Calu3 (cell line): ENCODE results near the gene ULBP2. TPM values are rescaled to one million over a fixed set of nuclear protein-coding genes. Genes with fewer than 3 reads are reported as not detected.
"Not testable (repeated sequence)": the region's sequence is repeated elsewhere in the genome, so short reads cannot be mapped to it uniquely, and the experiment has no call there.

Experiments
- BruUV-seq: library from RNA; stranded (reverse); fragments of 400-500 nt; replicated peaks from 2 replicates; lab custom pipeline; 2021; lab: Mats Ljungman, UMichigan
- CTCF ChIA-PET: fragments of 300-600 bp; sonication (Branson Sonifier 250); formaldehyde crosslinking; loops from one replicate; lab custom pipeline; 2022; ENCODE audit warnings: antibody characterized with exemption; lab: Charles Lee
- DNase-seq: peaks from one replicate; pipeline ENCODE4 v3.0.0; 2022
- H3K27ac Mint-ChIP-seq: one replicate; pipeline ENCODE4 v1.8.0; 2022; ENCODE audit warnings: mixed read lengths; ENCODE audit not compliant: unreplicated experiment
- H3K27me3 Mint-ChIP-seq: one replicate; pipeline ENCODE4 v1.8.0; 2022; ENCODE audit warnings: mixed read lengths; ENCODE audit not compliant: unreplicated experiment
- H3K36me3 Mint-ChIP-seq: one replicate; pipeline ENCODE4 v1.8.0; 2022; ENCODE audit warnings: mild to moderate bottlenecking, moderate library complexity, mixed read lengths; ENCODE audit not compliant: insufficient read depth, unreplicated experiment
- H3K4me1 Mint-ChIP-seq: one replicate; pipeline ENCODE4 v1.8.0; 2022; ENCODE audit warnings: mild to moderate bottlenecking, low read depth, mixed read lengths; ENCODE audit not compliant: unreplicated experiment
- H3K4me3 Mint-ChIP-seq: one replicate; pipeline ENCODE4 v1.8.0; 2022; ENCODE audit warnings: mild to moderate bottlenecking, low read depth, moderate library complexity, mixed read lengths; ENCODE audit not compliant: unreplicated experiment
- H3K9me3 Mint-ChIP-seq: one replicate; pipeline ENCODE4 v1.8.0; 2022; ENCODE audit warnings: low read depth, mixed read lengths; ENCODE audit not compliant: unreplicated experiment
- intact Hi-C: fragments of 100-400 bp; cut with micrococcal nuclease; formaldehyde crosslinking; loops from one replicate; pipeline ENCODE4 v1.10.0; 2022; ENCODE audit not compliant: unreplicated experiment
- total RNA-seq: library from RNA; stranded (reverse); gene quantifications from 2 replicates; pipeline ENCODE4 v1.2.3, GENCODE V29; 2022
- TF ChIP-seq, protein P1 (sequence below): fragments of 200-600 bp; IDR thresholded peaks from one replicate; pipeline ENCODE4 v1.8.0; 2022; ENCODE audit warnings: antibody characterized with exemption; ENCODE audit not compliant: unreplicated experiment

ULBP2 gene
- total RNA-seq, 1 experiment from 2014 or later, result 7.1 TPM

DNA sequence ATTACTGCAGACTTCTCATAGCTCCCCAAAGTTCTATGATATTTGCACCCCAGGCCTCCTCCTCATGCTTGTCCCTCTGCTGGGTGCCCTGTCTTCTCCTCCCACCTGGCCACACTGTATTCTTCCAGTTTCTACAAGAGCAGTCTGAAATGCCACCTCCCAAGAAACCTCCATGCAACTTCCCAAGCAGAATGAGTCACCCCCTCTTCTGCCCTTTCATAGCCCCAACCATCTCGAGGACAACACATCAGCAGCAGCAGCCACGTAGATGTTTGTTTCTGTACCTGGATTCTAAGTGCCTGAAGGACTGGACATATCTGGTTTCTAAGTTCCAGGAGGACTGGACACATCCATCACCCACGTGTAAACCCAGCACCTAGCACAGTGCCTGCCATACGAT is 6.6 kb upstream of the ULBP2 start:
- DNase-seq, result no peak
- CTCF ChIA-PET, result no interaction called here
- H3K36me3 Mint-ChIP-seq, result peaks cover 21% of the 10 kb centered on the region
- H3K9me3 Mint-ChIP-seq, result no peaks in the 10 kb centered on the region
- peaks cover 10% of the 10 kb centered on the region for H3K4me1 Mint-ChIP-seq
- intact Hi-C loops, result loop anchor here (2.0 to 10.0 kb wide), 2 partner anchors 82 to 460 kb away; no protein-coding TSS in a partner anchor
- H3K27ac Mint-ChIP-seq, result no peak overlapping the region
- no TSS peak for BruUV-seq
- H3K27me3 Mint-ChIP-seq, result peaks cover 96% of the 10 kb centered on the region
- H3K4me3 Mint-ChIP-seq, result no peak overlapping the region
- TF ChIP-seq, protein P1, sequence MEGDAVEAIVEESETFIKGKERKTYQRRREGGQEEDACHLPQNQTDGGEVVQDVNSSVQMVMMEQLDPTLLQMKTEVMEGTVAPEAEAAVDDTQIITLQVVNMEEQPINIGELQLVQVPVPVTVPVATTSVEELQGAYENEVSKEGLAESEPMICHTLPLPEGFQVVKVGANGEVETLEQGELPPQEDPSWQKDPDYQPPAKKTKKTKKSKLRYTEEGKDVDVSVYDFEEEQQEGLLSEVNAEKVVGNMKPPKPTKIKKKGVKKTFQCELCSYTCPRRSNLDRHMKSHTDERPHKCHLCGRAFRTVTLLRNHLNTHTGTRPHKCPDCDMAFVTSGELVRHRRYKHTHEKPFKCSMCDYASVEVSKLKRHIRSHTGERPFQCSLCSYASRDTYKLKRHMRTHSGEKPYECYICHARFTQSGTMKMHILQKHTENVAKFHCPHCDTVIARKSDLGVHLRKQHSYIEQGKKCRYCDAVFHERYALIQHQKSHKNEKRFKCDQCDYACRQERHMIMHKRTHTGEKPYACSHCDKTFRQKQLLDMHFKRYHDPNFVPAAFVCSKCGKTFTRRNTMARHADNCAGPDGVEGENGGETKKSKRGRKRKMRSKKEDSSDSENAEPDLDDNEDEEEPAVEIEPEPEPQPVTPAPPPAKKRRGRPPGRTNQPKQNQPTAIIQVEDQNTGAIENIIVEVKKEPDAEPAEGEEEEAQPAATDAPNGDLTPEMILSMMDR, result no peak

GRCh38 chr6:149935668-149936067 is 6.1 kb upstream of the ULBP2 start:
- Mint-ChIP-seq H3K27ac (no peak overlapping the region), H3K4me1 (peaks cover 10% of the 10 kb centered on the region), H3K4me3 (no peak overlapping the region), H3K27me3 (peaks cover 95% of the 10 kb centered on the region), H3K9me3 (no peaks in the 10 kb centered on the region), H3K36me3 (peaks cover 21% of the 10 kb centered on the region)
- CTCF ChIA-PET, result no interaction called here
- BruUV-seq, result no TSS peak
- no peak for DNase-seq
- intact Hi-C loops, result loop anchor here (2.0 to 10.0 kb wide), 2 partner anchors 81 to 459 kb away; no protein-coding TSS in a partner anchor
- TF ChIP-seq, protein P1, result no peak

DNA sequence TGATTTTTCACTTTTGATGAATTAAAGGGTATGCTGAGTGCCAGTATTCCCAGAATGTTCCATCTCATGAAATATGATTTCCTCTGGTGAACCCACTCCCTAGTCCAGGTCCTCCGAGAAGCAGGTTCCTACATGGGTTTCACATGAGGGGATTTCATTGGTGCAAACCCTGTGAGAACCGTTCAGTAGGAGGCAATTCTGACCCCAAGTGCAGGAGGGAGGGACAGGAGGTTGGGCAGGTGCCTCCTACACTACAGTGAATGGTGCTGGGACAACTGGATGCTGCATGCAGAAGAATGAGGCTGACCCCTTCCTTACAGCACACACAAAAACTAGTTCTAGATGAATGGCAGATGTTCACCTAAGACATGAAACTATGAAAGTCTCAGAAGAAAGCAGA is 5.1 kb upstream of the ULBP2 start:
- Mint-ChIP-seq H3K27ac (no peak overlapping the region), H3K27me3 (peaks cover 86% of the 10 kb centered on the region), H3K4me1 (peaks cover 10% of the 10 kb centered on the region), H3K4me3 (no peak overlapping the region), H3K36me3 (peaks cover 24% of the 10 kb centered on the region), H3K9me3 (no peaks in the 10 kb centered on the region)
- no peak for DNase-seq
- intact Hi-C loops, result loop anchor here (10.0 kb wide), 1 partner anchor 458 kb away; no protein-coding TSS in a partner anchor
- BruUV-seq, result no TSS peak
- TF ChIP-seq, protein P1, result no peak
- CTCF ChIA-PET, result no interaction called here

DNA sequence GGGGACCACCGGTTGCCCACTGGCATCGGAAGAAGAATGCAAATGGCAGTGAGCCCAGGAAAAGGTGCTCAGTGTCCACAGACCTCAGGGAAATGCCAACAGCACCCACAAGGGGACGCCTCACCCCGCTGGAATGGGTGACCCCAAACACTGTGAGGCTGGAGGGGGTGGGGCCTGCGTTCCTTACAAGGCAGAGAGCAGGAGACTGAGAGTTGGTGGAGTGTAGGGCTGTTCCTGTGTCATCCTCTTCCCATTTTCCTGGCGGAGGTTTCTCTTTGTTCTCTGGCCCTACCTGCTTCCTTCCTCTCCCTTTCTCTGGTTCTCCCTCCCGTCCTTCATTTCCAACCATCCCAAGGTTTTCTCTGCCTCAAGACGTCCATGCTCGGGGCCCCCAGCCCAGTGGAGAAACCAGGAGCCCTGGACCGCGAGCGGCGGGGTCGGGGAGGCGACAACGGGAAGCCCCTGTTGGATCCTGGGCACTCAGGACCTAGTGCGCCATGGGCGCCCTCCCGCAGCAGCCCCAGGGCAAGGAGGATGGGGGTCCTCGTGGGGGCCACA is 3.7 kb upstream of the ULBP2 start:
- Mint-ChIP-seq H3K4me3 (peak overlapping the region; percentile 66), H3K27me3 (peaks cover 73% of the 10 kb centered on the region), H3K36me3 (peaks cover 35% of the 10 kb centered on the region)
- BruUV-seq, DNase-seq, CTCF ChIA-PET, H3K27ac Mint-ChIP-seq, H3K4me1 Mint-ChIP-seq, H3K9me3 Mint-ChIP-seq: not testable (repeated sequence)
- intact Hi-C loops, result loop anchor here (10.0 kb wide), 1 partner anchor 457 kb away; no protein-coding TSS in a partner anchor
